Stimulated activated CD8-positive, alpha-beta memory T cell treated with anti-CD3 and anti-CD28 coated beads, Interleukin-2, amount 100 ng/mL, for 48 hours (primary cell): Measurements from ENCODE around the gene IFNL4.
"Not testable (repeated sequence)": the region's sequence is repeated elsewhere in the genome, so short reads cannot be mapped to it uniquely, and the experiment has no call there.

Source experiments
- DNase-seq, 2 donors: peaks; one replicate each; pipeline ENCODE4 v3.0.0-alpha.2; 2020; ENCODE audit warnings: low read depth in 2 of 2

The IFNL4 gene

GRCh38 chr19:39223703-39224279, 24.9 kb downstream of the IFNL4 start:
- DNase-seq: no peak

- not testable (repeated sequence) for DNase-seq
Observed at GRCh38 chr19:39219108-39219507, 29.5 kb downstream of the IFNL4 start.

- DNase-seq: no peak
Observed at GRCh38 chr19:39218230-39219007, 30.2 kb downstream of the IFNL4 start.

- no peak for DNase-seq
Observed at GRCh38 chr19:39217094-39217493, 31.6 kb downstream of the IFNL4 start.

GRCh38 chr19:39215323-39215722, 33.3 kb downstream of the IFNL4 start:
- DNase-seq: not testable (repeated sequence)

DNA sequence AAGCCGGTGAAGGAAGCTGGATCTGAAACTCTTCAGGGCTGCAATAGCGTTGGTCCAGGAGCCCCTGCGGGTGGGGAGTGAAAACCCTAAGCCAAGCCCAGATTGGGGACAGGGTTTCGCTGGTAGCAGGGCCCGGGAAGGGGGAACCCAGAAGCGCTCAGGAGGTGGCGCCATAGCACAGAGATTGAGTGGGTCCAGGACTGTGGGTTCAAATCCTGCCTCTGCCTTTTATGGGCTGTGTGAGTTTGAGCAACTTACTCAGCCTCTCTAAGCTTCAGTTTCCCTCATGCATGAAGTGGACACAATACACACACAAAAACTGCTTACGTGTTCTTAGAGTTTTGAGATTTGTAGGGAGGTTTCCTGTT, 36.3 kb downstream of the IFNL4 start:
- peak; percentile 40 to 52 for DNase-seq

DNA sequence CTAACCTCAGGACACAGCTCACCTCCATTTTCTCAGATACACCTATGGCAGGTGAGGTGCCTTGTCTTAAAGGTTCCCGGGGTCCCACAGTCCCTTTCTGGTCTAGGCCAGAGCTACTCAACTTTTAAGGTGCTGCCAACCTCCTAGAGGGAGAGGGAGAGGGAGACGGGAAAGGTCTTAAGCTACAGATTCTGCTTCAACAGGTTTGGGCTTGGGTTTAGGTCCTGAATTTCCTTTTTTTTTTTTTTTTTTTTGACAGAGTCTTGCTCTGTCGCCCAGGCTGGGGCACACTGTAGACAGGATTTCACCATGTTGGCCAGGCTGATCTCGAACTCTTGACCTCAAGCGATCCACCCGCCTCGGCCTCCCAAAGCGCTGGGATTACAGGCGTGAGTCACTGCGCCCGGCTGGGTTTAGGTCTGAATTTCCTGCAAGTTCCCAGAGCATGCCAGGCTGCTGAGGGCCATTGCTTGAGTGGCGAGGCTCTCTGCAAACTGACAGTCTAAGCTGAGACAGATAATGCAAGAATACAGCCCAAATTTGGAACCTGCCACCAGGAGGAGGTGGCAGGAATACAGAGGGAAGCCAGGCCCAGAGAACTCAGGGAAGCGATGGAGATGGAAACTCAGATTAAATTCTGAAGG, 36.8 kb downstream of the IFNL4 start:
- no peak for DNase-seq

GRCh38 chr19:39209196-39209595, 39.5 kb downstream of the IFNL4 start:
- DNase-seq: no peak

DNA sequence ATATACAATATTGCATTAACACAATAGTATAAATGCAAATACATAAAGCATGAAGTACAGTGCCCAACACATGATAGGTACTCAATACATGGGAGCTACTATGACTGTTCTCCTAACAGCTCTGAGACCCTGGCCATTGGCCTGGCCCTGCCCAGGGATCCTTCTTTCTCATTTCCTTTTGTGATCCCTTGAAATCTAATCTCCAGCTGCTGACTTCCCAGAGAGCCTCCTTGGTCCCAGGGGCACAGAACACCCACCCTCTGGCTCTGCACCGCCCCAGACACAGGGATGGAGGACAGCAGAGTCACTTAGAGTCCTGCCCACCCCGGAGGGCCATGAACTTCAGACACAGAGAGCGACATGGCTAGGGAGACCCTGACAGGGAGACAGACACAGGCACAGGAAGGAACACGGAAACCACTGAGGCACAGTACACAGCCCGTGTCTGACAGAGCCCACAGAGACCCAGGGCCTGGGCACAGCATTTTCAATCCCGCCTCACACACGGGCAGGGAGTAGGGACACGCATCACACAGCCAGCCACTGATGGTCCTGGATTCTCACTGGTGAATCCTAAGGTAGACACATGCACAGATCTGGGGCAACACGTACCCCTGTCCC, 40.4 kb downstream of the IFNL4 start:
- no peak for DNase-seq

DNA sequence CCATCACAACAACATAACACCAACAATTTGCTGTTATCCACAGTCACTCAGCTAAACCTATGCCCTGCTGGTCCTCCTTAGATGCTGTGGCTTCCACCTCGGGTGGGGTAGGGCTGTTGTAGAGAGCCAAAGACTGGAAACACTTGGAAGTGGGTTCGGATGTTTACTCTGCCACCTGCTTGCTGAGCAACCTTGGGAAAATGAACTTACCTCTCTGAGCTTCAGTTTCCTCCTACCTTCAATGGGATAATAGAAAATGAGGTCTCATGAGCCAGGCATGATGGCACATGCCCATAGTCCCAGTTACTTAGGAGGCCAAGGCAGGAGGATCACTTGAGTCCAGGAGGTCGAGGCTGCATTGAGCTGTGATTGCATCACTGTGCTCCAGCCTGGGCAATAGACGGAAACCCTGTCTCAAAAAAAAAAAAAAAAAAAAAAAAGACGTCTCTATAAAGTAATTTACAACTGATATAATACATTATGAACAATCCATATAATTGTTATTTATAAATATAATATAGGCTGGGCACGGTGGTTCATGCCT, 41.3 kb downstream of the IFNL4 start:
- no peak for DNase-seq

- no peak for DNase-seq
Observed at GRCh38 chr19:39206122-39206521, 42.5 kb downstream of the IFNL4 start.

- no peak for DNase-seq
Observed at GRCh38 chr19:39205449-39205764, 43.2 kb downstream of the IFNL4 start.

- DNase-seq: no peak
Observed at GRCh38 chr19:39203372-39204341, 45.0 kb downstream of the IFNL4 start, which contains the start of gene SYCN. TSS of gene SYCN (minus strand) at chr19:39204263. CDS start at chr19:39204254, 9 bp downstream.

- DNase-seq: no peak
Observed at GRCh38 chr19:39202998-39203355, 45.7 kb downstream of the IFNL4 start.

GRCh38 chr19:39200803-39201115, 47.9 kb downstream of the IFNL4 start:
- no peak for DNase-seq

- DNase-seq: no peak
Observed at GRCh38 chr19:39200066-39200802, 48.4 kb downstream of the IFNL4 start.

DNA sequence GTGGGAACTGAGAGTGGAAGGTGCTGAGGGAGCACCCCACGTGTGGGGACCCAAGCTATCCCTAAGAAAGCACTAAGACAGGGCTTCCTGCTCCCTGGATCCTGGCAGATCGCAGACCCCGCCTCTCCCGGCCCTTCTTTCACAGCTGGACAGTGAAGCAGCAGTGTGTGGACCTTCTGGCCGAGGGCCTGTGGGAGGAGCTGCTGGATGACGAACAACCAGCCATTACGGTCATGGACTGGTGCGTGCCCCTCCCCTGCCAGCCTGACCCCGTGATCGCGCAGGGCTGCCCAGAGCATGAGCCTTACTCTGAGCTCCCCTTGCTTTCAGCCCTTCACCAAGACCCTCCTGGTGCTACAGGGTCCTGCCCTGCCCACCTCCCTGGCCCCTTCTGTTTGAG, 49.6 kb downstream of the IFNL4 start:
- DNase-seq: no peak

DNA sequence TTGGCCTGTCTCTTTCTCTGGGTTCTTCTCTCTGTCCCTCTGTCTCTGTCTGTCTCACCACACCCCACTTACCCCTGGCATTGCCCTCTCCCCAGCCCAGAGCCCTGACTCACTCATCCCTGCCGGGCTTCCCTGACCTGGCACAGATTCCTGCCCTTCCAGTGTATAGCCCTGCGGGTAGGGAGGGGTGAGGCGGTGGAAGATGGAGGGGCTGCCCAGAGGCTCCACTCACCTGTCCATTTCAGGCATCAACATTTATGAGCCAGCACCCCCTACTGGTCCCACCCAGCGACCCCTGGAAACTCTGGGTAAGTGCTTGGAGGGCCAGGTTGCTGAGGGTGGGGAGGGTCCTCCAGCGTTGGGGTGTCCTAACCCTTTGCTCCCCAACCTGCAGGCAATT, 50.8 kb downstream of the IFNL4 start:
- no peak for DNase-seq

GRCh38 chr19:39196860-39197562, 51.6 kb downstream of the IFNL4 start, which contains the start of gene NCCRP1:
TSS of gene NCCRP1 (plus strand) at chr19:39196964. CDS start at chr19:39196983, 19 bp downstream.
- DNase-seq: no peak

DNA sequence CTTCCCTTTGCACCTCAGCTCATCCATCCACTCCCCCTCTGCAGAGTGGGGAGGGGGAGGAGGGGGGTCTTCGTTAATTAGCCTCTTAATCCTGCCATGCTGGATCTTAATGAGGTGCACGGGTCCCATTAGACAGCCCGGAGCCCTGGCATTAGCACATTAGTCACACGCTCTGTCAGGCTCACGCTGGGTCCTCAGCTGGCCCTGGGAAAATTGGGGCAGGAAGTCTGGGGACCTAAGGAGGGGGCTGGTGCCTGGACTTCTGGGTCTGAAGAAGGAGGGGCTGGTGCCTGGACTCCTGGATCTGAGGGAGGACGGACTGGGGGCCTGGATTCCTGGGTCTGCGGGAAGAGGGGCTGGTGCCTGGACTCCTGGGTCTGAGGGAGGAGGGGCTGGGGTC, 52.3 kb downstream of the IFNL4 start:
- DNase-seq: no peak
